GM18867 (cell line): ENCODE measurements around the gene COG2.
"Not testable (repeated sequence)": the region's sequence is repeated elsewhere in the genome, so short reads cannot be mapped to it uniquely, and the experiment has no call there.

Experiments used
- ATAC-seq: cut with Tn5 transposase; IDR thresholded peaks from one replicate; pipeline ENCODE4 v1.9.1; 2021; ENCODE audit warnings: mild to moderate bottlenecking, moderate library complexity; ENCODE audit not compliant: unreplicated experiment

The COG2 gene

DNA sequence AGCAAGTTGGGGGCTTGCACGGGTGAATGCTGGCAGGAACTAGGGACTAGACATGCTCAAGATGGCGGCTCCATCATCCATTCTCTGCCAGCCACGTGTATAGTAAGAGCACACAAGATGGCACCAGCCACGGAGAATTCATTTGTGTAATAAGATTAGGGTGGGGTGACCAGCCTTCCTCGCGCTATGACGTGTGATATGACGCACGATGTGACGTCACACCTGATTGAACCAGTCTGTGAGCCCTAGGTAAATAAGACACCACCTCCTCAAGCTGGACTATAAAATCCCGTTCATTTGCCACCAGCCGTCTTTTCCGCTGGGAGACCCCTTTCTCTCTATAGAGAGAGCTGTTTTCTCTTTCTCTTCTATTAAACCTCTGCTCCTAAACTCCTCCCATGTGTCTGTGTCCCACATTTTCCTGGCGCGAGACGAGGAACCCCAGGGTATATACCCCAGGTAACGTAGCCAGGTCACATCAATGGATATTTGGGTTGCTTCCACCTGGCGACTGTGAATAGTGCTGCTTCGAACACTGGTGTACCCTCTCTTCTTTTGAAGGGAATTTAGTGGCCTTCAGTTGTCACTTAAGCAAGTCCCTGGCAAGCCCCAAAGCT, 18.1 kb upstream of the COG2 start:
- ATAC-seq: no peak

DNA sequence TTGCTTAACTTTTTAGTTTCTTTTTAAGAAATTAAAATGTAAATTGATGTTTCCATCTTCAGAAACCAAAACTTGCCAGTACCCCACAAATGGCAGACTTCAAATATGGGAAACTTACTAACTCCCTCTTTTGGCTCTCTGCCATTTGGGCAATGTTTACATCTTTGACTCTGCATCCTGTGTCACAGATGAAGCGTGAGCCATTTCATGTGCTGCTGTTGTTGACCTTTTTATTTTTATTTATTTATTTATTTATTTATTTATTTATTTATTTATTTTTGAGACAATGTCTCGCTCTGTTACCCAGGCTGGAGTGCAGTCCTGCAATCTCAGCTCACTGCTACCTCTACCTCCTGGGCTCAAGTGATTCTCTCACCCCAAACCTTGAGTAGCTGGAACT, 16.0 kb upstream of the COG2 start:
- no peak for ATAC-seq

GRCh38 chr1:230627767-230628166, 14.5 kb upstream of the COG2 start:
- ATAC-seq: no peak

- ATAC-seq: no peak
Observed at GRCh38 chr1:230629511-230629910, 12.8 kb upstream of the COG2 start.

- no peak for ATAC-seq
Observed at GRCh38 chr1:230631477-230631876, 10.8 kb upstream of the COG2 start.

DNA sequence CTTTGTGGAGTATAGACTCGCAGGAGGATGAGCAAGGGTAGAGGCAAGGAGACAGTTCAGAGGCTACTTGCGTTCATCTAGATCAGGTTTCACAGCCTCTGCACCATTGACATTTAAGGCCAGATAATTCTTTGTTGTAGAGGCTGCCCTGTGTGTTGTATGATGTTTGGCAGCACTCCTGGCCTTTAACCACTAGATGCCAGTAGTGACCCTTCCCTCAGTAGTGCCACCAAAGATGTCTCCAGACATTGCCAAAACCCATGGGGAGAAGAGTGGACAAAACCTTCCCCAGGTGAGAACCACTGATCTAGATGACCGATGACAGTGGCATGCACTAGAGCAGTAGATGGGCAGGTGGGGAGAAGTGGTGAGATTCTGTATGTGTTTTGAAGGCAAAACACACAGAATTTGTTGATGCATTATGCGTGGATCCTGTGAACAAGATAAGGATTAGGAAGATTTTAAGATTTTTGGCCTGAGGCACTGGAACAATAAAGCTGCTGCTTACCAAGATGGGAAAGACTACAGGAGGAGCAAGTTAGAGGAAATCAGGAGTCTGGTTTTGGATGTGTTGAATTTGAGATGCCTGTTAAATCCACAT, 9.9 kb upstream of the COG2 start:
- ATAC-seq: peak; percentile 81

DNA sequence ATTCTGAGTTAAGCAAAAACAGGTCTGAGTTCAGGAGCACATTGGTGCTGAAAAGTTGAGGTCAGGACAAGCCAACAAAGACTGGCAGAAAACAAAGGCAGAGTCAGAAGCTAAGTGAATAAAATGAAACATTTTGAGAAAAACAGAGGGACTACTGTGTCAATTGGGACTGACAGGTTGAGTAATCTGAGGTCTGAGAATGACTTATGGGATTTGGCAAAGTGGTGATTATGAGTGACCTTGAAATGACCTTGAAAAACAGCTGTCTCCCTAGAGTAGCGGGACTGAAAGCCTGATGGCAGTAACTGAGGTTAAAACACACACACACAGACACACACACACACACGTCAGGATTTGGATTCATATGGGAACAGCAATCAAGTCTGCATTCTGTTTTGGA, 8.8 kb upstream of the COG2 start:
- ATAC-seq: no peak

DNA sequence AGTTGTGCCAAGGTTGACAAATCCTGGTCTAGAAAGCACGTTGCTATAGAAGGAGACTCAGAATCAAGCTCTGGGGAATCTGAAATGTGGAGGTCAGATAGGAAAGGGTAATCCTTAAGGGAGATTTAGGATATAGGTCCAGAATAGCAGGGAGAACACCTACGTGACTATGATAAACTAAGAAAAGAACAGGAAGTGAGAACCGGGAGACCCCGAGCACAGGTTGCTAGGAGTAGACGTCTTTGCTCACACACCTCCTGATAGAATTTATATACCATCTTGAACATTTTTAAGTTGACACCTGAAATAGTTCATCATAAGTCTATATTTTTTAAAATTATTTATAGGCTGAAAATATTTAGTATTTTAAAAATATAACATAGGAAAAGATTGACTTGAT, 7.9 kb upstream of the COG2 start:
- no peak for ATAC-seq

DNA sequence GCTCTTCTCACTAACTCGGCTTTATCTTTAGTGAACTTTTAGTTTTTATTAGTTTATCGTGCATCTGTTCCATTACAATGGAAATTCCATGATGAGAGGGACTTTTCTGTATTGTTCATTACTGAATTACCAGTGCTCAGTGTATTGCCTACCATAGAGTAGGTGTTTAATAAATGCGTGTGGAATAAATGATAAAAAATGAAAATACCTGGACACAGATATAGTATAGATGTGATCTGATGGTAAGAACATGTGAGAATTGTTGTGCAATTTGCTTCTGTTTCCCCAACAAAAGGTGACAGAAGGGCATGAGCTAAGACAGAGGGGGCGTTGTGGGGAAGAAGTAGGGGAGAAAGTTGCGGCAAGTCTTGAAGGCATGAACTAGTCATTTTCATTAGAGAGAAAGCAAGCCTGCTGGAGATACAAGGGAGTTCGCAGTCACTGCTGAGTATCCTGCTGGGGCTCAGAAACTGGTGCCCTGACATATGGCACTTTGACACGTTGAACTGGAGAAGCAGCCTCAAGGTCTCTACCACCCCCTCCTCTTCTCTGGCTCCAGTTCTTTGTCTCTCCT, 5.6 kb upstream of the COG2 start:
- ATAC-seq: no peak

GRCh38 chr1:230639714-230640209, 2.5 kb upstream of the COG2 start:
- ATAC-seq: no peak

GRCh38 chr1:230641346-230641745, 935 bp upstream of the COG2 start:
- ATAC-seq: no peak

DNA sequence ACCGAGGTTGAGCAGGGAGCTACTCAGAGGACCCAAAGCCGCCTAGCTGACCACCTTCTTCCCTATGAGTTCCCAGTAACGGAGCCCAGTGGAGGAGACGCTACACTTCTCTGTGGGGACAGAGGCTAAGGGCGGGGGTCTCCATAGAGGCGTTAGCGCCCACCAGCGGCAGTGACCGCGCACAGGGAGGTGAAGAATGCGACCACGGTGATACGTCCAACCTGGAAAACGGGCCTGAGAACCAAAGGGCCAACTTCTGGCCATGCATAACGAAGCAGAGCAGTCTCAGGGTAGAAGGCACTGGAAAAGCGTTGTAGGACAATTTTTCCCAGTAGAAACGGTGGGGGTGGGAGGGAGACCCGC, 400 bp upstream of the COG2 start:
- no peak for ATAC-seq

GRCh38 chr1:230643908-230644307, 1.6 kb downstream of the COG2 start:
- no peak for ATAC-seq

DNA sequence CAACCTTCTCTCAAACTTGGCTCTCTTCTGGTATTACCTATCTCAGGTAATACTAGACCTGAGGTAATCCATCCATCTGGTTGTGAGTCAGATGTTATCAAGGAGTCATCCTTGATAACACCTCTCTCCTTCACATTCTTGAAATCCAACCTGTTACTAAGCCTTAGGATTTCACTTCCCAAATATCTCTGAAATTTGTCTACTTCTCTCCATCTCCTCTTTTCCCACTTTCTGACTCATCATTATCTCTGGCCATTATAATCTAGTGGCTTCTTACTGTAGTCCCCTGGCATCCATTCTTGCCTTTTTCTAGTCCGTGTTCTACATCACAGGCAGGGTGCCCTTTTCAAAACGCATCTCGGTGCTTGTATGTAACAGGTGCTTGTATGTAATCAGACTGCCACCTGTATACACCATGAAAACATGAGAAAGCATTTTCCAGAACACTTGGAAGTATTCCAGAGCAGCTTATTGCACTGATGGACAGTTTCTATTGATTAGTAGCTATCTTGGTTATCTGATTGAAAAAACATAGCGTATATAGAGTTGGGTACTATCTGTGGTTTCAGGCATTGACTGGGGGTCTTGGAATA, 4.5 kb downstream of the COG2 start:
- no peak for ATAC-seq

- ATAC-seq: no peak
Observed at GRCh38 chr1:230647321-230647720, 5.0 kb downstream of the COG2 start.

DNA sequence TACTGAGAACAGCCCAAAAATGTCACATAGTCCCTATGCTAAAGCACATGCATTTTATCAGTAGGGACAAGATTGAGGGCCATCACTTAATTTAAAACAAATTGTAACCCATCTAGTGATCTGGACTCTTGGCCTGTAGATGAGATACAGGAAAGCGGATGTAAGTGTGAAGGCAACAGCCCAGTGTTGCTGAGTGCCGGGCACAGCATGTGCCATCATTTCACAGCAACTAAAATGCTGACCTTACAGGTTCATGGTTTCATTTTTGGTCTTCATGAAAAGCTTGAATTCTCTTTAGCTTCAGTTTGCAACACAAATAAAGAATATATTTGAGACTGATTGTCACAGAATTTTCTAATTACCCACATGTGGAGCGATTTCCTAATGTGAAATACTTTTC, 5.8 kb downstream of the COG2 start:
- ATAC-seq: no peak

- no peak for ATAC-seq
Observed at GRCh38 chr1:230650300-230650699, 8.0 kb downstream of the COG2 start.

GRCh38 chr1:230651235-230651634, 9.0 kb downstream of the COG2 start:
- ATAC-seq: no peak

GRCh38 chr1:230656719-230657118, 14.4 kb downstream of the COG2 start:
- not testable (repeated sequence) for ATAC-seq

- ATAC-seq: not testable (repeated sequence)
Observed at GRCh38 chr1:230658103-230658502, 15.8 kb downstream of the COG2 start.

- no peak for ATAC-seq
Observed at GRCh38 chr1:230658691-230659090, 16.4 kb downstream of the COG2 start.

DNA sequence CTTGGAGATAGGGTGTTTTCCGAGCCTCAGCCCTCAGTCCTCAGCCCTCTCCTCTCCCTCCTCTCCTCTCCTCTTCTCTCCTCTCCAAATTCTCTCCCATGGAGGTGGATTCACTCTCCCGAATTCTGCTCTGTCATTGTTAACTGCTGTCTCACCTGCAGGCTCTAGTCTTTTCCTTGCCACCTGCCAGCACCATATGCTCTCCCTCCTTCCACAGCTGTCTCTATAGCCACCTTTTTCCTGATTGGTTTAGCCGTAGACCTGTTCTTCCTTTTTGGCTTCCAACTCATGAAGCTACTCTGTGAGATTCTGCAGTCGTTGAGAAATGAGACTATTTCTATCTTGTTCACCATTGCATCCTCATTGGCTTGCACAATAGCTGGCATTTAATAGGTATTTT, 19.7 kb downstream of the COG2 start:
- no peak for ATAC-seq
